PC-9 (cell line): ENCODE data around the gene ARPC1A.

ENCODE experiments used
- CTCF ChIP-seq: fragments of 200-600 bp; sonication (generic); conservative IDR thresholded peaks from 2 replicates; pipeline ENCODE4 v1.6.1; 2017; ENCODE audit warnings: mixed run types, antibody characterized with exemption, mild to moderate bottlenecking, moderate library complexity
- EZH2 ChIP-seq: fragments of 200-600 bp; sonication (generic); IDR thresholded peaks from 2 replicates; pipeline ENCODE4 v1.8.0; 2017; ENCODE audit warnings: antibody characterized with exemption, low read depth

GRCh38 chr7:99390941-99391602, 65.4 kb downstream of the ARPC1A start:
- TF ChIP-seq CTCF (no peak), EZH2 (no peak)
